Spleen (tissue), 7 donors: Measurements from ENCODE around the gene LIPJ.

Experiments
- POLR2A ChIP-seq, 3 donors: fragments of 450-650 bp; IDR thresholded peaks; one replicate each; pipeline ENCODE4 v1.5.1; 2017; ENCODE audit warnings: antibody characterized with exemption in 3 of 3, mild to moderate bottlenecking in 1 of 3
- TF ChIP-seq, protein P1 (sequence below), 11 experiments: fragments of 200-600 bp in 7 of 11; fragments of 450-650 bp in 4 of 11; sonication (generic) in 4 of 11; IDR thresholded peaks in 8 of 11; conservative IDR thresholded peaks in 3 of 11; 1 replicate in 7 of 11; 2 replicates in 4 of 11; pipeline versions ENCODE4 v1.4.0 to v1.8.0; 2016 to 2021; ENCODE audit warnings: antibody characterized with exemption in 11 of 11, inconsistent platforms in 4 of 11, mild to moderate bottlenecking in 1 of 11
- donor health status: DM: no; HTN: no; CAD: no; lungs with moderate emphysema.
- donor health status: DM: no; HTN: no; CAD: no.
- donor health status: DM: no; HTN: no; CAD: no.

DNA sequence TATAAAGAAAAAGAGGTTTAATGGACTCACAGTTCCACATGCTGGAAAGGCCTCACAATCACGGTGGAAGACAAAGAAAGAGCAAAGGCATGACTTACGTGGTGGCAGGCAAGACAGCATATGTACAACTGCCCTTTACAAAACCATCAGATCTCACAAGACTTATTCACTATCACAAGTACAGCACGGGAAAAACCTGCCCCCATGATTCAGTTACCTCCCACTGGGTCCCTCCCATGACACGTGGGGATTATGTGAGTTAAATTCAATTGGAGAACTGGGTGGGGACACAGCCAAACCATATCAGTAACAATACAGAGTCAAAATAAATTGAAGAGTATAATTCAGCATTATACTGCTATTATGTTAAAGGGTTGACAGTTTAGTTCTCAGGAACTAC lies 41.2 kb upstream of the LIPJ start:
- TF ChIP-seq, protein P1, sequence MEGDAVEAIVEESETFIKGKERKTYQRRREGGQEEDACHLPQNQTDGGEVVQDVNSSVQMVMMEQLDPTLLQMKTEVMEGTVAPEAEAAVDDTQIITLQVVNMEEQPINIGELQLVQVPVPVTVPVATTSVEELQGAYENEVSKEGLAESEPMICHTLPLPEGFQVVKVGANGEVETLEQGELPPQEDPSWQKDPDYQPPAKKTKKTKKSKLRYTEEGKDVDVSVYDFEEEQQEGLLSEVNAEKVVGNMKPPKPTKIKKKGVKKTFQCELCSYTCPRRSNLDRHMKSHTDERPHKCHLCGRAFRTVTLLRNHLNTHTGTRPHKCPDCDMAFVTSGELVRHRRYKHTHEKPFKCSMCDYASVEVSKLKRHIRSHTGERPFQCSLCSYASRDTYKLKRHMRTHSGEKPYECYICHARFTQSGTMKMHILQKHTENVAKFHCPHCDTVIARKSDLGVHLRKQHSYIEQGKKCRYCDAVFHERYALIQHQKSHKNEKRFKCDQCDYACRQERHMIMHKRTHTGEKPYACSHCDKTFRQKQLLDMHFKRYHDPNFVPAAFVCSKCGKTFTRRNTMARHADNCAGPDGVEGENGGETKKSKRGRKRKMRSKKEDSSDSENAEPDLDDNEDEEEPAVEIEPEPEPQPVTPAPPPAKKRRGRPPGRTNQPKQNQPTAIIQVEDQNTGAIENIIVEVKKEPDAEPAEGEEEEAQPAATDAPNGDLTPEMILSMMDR (IDR thresholded peaks at IDR 0.05 in 8 of 11, conservative IDR thresholded peaks at IDR 0.05 in 3 of 11), result no peak
- no peak for TF ChIP-seq POLR2A (IDR thresholded peaks at IDR 0.05)
